GM20000 (cell line): ENCODE data around the gene ITFG2.

Source experiments
- DNase-seq: peaks from one replicate; pipeline ENCODE4 v3.0.0; 2012; ENCODE audit warnings: low spot score
- CTCF ChIP-seq: IDR thresholded peaks from 2 replicates; pipeline ENCODE4 v1.5.1; 2012; ENCODE audit warnings: mild to moderate bottlenecking, control low read depth; ENCODE audit errors: extremely low read depth, missing control alignments

The ITFG2 gene

GRCh38 chr12:2805143-2805520 lies 7.3 kb upstream of the ITFG2 start:
- DNase-seq: no peak
- no peak for TF ChIP-seq CTCF

GRCh38 chr12:2806700-2807099 lies 5.8 kb upstream of the ITFG2 start:
- TF ChIP-seq CTCF: no peak

GRCh38 chr12:2811801-2812200 lies 667 bp upstream of the ITFG2 start:
- no peak for DNase-seq

More at GRCh38 chr12:2806700-2807099, 5.8 kb upstream of the ITFG2 start:
- DNase-seq: no peak

GRCh38 chr12:2813214-2814185 lies 1.0 kb downstream of the ITFG2 start:
- peak; percentile 73 for DNase-seq
- TF ChIP-seq CTCF: peak; percentile 75

More at GRCh38 chr12:2811801-2812200, 667 bp upstream of the ITFG2 start:
- no peak for TF ChIP-seq CTCF

GRCh38 chr12:2819810-2820209 lies 7.3 kb downstream of the ITFG2 start:
- no peak for TF ChIP-seq CTCF
- no peak for DNase-seq

- TF ChIP-seq CTCF: no peak
- DNase-seq: no peak
These were observed 8.0 kb downstream of the ITFG2 start for GRCh38 chr12:2820432-2820831.

GRCh38 chr12:2823483-2823882 lies 11.0 kb downstream of the ITFG2 start:
- no peak for DNase-seq
- TF ChIP-seq CTCF: no peak
